GM21737 (cell line): ENCODE results near the gene RASSF4.
"Not testable (repeated sequence)": the region's sequence is repeated elsewhere in the genome, so short reads cannot be mapped to it uniquely, and the experiment has no call there.

Source experiments
- ATAC-seq: cut with Tn5 transposase; IDR thresholded peaks from one replicate; pipeline ENCODE4 v1.9.1; 2021; ENCODE audit warnings: mild to moderate bottlenecking, moderate library complexity; ENCODE audit not compliant: unreplicated experiment

The RASSF4 gene

GRCh38 chr10:45000752-45001380 lies 41.3 kb downstream of the RASSF4 start, which contains the start of gene ZNF22:
TSS of gene ZNF22 (plus strand) at chr10:45000923. CDS start at chr10:45003369, 2,446 bp downstream.
- ATAC-seq, result peak; percentile 76

DNA sequence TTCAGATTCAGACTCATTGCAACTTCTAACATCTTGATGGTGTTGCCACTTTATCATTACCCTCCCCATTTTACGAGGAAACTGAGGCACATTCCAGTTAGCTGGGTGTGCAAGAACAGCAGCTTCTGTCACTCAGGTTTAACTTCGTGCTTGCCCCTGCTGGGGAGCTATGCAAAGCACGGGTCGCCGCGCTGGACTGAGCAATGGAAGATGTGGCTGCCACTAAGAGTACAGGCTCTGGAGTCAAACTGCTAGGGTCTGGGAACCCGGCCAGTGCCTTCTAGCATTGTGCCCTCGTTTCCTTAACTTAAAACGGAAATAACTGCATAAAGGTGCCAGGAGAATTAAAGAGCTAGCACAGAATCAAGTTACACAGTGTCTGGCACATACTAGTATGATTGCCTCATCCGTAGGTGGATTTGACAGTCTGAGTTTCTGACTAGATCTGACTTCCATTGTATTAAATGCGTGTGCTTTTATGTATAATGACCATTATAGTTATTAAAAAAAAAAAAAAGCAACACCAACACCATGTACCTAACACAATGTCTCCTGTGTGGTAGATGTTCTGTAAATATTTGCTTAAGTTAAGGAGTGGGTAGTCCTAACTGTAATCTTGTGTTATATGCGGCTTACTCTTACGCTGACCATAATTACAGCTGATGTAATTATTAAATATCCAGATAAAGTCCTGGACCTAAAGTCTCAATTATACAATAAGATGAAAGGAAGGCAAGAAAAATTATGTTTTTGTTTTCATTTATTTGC lies 42.0 kb downstream of the RASSF4 start:
- peak; percentile 69 for ATAC-seq

DNA sequence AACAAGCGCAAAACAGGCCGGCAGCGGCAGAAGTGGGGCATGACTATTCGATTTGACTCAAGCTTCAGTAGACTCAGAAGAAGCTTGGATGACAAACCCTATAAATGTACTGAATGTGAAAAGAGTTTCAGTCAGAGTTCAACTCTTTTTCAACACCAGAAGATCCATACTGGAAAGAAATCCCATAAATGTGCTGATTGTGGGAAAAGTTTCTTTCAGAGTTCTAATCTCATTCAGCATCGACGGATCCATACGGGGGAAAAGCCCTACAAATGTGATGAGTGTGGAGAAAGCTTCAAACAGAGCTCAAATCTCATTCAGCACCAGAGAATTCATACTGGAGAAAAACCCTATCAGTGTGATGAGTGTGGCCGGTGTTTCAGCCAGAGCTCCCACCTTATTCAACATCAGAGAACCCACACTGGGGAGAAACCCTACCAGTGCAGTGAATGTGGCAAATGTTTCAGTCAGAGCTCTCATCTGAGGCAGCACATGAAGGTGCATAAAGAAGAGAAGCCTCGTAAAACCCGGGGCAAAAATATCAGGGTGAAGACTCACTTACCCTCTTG lies 43.9 kb downstream of the RASSF4 start:
- no peak for ATAC-seq

GRCh38 chr10:45004661-45005060 lies 45.1 kb downstream of the RASSF4 start:
- ATAC-seq, result no peak

- no peak for ATAC-seq
Measured at GRCh38 chr10:45005284-45005683, 45.7 kb downstream of the RASSF4 start.

DNA sequence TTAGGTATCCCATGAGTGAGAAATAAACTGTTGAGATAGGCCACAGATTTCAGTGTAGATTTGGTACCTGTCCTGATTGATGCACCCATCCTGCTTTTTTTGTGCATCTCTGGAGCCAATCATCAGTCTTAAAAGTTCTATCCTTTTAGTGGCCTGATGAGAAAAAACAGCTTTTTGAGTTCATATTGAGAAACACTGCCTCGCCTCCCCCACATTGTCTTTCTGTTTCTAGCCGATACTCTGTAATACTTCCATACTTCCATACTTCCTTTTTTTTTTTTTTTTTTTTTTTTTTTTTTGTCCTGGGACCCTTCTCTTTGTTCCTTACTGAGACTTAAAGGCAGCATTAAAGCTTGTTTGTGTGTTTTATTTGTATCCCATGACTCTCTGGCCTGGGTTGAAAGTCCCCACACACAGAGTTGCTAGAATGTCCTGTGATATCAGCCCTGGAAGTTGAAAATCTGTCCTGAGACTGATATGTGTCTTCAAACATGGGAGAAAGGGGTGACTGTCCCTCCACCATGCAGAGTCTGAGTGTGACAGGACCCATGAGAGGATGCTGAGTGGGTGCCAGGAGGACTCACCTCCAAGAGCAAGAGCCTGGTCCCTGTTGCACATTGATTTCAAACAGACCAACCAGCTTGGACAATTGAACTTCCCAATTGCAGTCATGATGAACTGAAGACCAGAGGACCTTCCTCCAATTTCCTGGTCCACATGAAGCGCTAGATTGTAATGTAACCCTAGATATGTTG lies 46.9 kb downstream of the RASSF4 start:
- ATAC-seq, result no peak

DNA sequence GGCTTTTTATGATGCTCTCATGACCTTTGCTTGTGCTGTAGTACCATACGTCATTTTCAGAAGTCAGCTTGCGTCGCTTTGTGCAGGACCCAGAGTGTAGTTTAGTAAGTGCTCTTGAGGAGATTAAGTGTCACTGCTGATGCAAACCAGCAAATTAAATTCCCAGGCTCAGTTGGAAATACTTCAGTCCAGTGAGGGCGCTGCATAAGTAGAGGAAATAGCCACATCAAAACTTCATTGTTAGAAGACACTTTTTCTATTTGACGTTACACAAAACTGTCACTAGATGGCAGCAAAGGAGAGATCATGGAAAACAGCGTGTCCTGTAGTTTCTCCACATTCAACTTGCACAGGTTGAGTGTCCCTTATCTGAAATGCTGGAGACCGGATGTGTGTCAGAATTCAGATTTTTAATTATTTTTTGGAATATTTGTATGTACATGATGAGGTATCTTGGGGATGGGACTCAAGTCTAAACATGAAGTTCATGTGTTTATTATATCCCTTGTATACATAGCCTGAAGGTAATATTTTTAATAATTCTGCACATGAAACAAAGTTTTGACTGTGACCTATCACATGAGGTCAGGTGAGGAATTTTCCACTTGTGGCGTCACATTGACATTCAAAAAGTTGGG lies 49.0 kb downstream of the RASSF4 start:
- no peak for ATAC-seq

GRCh38 chr10:45014557-45014956 lies 55.0 kb downstream of the RASSF4 start:
- not testable (repeated sequence) for ATAC-seq

GRCh38 chr10:45015590-45015989 lies 56.0 kb downstream of the RASSF4 start:
- ATAC-seq, result no peak

GRCh38 chr10:45023426-45023825 lies 63.8 kb downstream of the RASSF4 start:
- no peak for ATAC-seq

- ATAC-seq, result no peak
Measured at GRCh38 chr10:45034301-45034700, 74.7 kb downstream of the RASSF4 start.

DNA sequence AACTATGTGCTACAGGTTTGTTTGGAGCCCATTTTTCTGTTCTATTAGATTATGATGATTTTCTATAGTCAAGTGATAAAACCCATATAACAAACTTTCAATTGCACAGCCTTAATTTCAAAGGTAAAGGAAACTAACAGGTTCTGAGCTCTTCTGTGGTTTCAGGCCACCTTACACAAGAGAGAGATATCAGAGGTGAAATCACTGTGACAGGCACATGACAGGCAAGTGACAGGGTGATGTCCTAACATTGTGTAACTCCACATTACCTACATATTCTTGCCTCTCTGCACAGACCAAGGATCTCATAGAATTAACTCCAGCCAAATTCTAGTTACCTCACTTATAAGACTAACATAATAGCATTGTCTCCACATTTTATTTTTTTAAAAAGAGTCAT lies 76.1 kb downstream of the RASSF4 start:
- no peak for ATAC-seq

DNA sequence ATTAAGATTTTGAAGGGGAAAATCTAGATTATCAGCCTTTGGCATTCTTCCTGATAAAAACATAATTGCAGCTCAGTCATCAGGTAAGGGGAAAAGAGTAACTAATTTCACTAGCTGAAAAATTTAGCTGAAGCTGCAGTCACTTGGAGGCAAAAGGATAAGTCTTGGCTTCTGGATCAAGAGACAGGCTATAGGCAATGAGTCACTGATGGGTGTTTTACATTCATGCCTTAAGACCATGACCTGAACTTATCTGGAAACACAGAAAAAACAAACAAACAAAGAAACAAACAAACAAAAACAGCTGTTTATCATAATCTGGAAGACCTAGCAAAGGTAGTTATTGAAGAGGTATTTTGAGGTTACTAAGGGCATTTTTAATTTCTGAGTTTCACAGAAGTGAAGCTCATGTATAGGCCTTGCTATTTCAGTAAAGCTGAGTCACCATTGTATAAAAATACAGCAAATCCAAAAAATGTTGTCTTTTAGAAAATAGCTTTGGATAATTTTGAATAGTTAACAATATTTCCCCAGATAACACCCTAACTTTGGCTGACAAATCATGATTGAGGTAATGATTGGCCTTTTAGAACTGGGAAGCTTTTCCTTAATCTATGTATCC lies 81.4 kb downstream of the RASSF4 start:
- no peak for ATAC-seq

- ATAC-seq, result no peak
Measured at GRCh38 chr10:45044290-45044689, 84.7 kb downstream of the RASSF4 start.
